ENCODE data around the gene FNDC3B.
A peak's percentile ranks its signal among the peaks of the same experiment; 100 is the strongest.

FNDC3B gene

GRCh38 chr3:172332256-172333041, 293.1 kb downstream of the FNDC3B start:
- DNase-seq (ENCODE audit: low read depth in 3 of 3) = peak; percentile 4 to 35 (median 21)

- DNase-seq (ENCODE audit: low read depth in 3 of 3) = no peak
Observed at GRCh38 chr3:172333042-172333377, 293.6 kb downstream of the FNDC3B start.

- no peak for DNase-seq (ENCODE audit: low read depth in 3 of 3)
Observed at GRCh38 chr3:172333692-172334457, 294.5 kb downstream of the FNDC3B start.

GRCh38 chr3:172334671-172335207, 295.4 kb downstream of the FNDC3B start:
- DNase-seq (ENCODE audit: low read depth in 3 of 3) = no peak

- DNase-seq (ENCODE audit: low read depth in 3 of 3) = no peak
Observed at GRCh38 chr3:172339892-172340291, 300.5 kb downstream of the FNDC3B start.

- no peak for DNase-seq (ENCODE audit: low read depth in 3 of 3)
Observed at GRCh38 chr3:172340583-172340982, 301.2 kb downstream of the FNDC3B start.

- DNase-seq (ENCODE audit: low read depth in 3 of 3) = no peak
Observed at GRCh38 chr3:172341482-172342059, 302.2 kb downstream of the FNDC3B start.

- no peak for DNase-seq (ENCODE audit: low read depth in 3 of 3)
Observed at GRCh38 chr3:172342097-172342659, 302.8 kb downstream of the FNDC3B start.

GRCh38 chr3:172343117-172343516, 303.7 kb downstream of the FNDC3B start:
- DNase-seq (ENCODE audit: low read depth in 3 of 3) = no peak

- DNase-seq (ENCODE audit: low read depth in 3 of 3) = no peak
Observed at GRCh38 chr3:172343979-172344378, 304.6 kb downstream of the FNDC3B start.

GRCh38 chr3:172346161-172346560, 306.8 kb downstream of the FNDC3B start:
- DNase-seq (ENCODE audit: low read depth in 3 of 3) = no peak

- DNase-seq (ENCODE audit: low read depth in 3 of 3) = no peak
Observed at GRCh38 chr3:172347895-172348679, 308.7 kb downstream of the FNDC3B start.

GRCh38 chr3:172351895-172352466, 312.6 kb downstream of the FNDC3B start:
- DNase-seq (ENCODE audit: low read depth in 3 of 3) = no peak

- no peak for DNase-seq (ENCODE audit: low read depth in 3 of 3)
Observed at GRCh38 chr3:172352786-172353185, 313.4 kb downstream of the FNDC3B start.

- DNase-seq (ENCODE audit: low read depth in 3 of 3) = no peak
Observed at GRCh38 chr3:172354931-172355499, 315.6 kb downstream of the FNDC3B start.

GRCh38 chr3:172355836-172356235, 316.5 kb downstream of the FNDC3B start:
- DNase-seq (ENCODE audit: low read depth in 3 of 3) = no peak

GRCh38 chr3:172356427-172356826, 317.0 kb downstream of the FNDC3B start:
- no peak for DNase-seq (ENCODE audit: low read depth in 3 of 3)

- no peak for DNase-seq (ENCODE audit: low read depth in 3 of 3)
Observed at GRCh38 chr3:172357850-172358754, 318.7 kb downstream of the FNDC3B start.

- no peak for DNase-seq (ENCODE audit: low read depth in 3 of 3)
Observed at GRCh38 chr3:172359231-172359630, 319.9 kb downstream of the FNDC3B start.

GRCh38 chr3:172359996-172360395, 320.6 kb downstream of the FNDC3B start:
- DNase-seq (ENCODE audit: low read depth in 3 of 3) = no peak

All from stimulated activated CD4-positive, alpha-beta T cell treated with anti-CD3 and anti-CD28 coated beads, TNF-alpha, amount 100 ng/mL, for 4 hours (primary cell).